Measurements from ENCODE around the gene CCL26. TPM values are rescaled to one million over a fixed set of nuclear protein-coding genes. Genes with fewer than 3 reads are reported as not detected.

CCL26 gene
- total and polyA plus RNA-seq, 2 donors from 2014 or later = 0.88 TPM; not detected in 1

GRCh38 chr7:75738975-75739795 is 32.8 kb downstream of the CCL26 start:
- FAIRE-seq = no peak
- H3K9me3 ChIP-seq (ENCODE audit: control insufficient read depth in 2 of 3, insufficient read depth in 1 of 3, low read length in 3 of 3) = no peaks in the 10 kb centered on the region
- H3K9ac ChIP-seq (ENCODE audit: low read length in 3 of 3) = peak overlapping the region; percentile 2 to 85 (median 51)
- peak overlapping the region; percentile 88 to 96 for H3K27ac ChIP-seq (ENCODE audit: low read depth in 2 of 2, low read length in 2 of 2)
- intact Hi-C loops (cut with DNase I) = no loop called here
- peak; percentile 11 for TF ChIP-seq CTCF (IDR thresholded peaks at IDR 0.05; ENCODE audit: borderline replicate concordance, extremely low read depth, insufficient read depth)
- no peaks in the 10 kb centered on the region for H3K36me3 ChIP-seq (ENCODE audit: control insufficient read depth in 2 of 3, insufficient read depth in 3 of 3, low read length in 3 of 3)
- peak overlapping the region; percentile 68 to 88 (median 77) for H3K4me3 ChIP-seq (ENCODE audit: low read length in 3 of 3)
- H3K27me3 ChIP-seq (ENCODE audit: control insufficient read depth, insufficient read depth, low read length) = no peaks in the 10 kb centered on the region
- peak; percentile 99 to 100 (median 100) for DNase-seq
- peaks cover 0 to 23% (median 13%) of the 10 kb centered on the region in 3 donors for H3K4me1 ChIP-seq (ENCODE audit: control insufficient read depth in 2 of 3, insufficient read depth in 2 of 3, low read depth in 1 of 3, low read length in 3 of 3)

- H3K4me3 ChIP-seq (ENCODE audit: low read length in 3 of 3) = peak within 1 kb of the TSS; percentile 68 to 88 (median 77)
- H3K27me3 ChIP-seq (ENCODE audit: control insufficient read depth, insufficient read depth, low read length) = no peaks in the 10 kb centered on the region
- no peaks in the 10 kb centered on the region for H3K9me3 ChIP-seq (ENCODE audit: control insufficient read depth in 2 of 3, insufficient read depth in 1 of 3, low read length in 3 of 3)
- intact Hi-C loops (cut with DNase I) = no loop called here
- DNase-seq = no peak
- TF ChIP-seq CTCF (IDR thresholded peaks at IDR 0.05; ENCODE audit: borderline replicate concordance, extremely low read depth, insufficient read depth) = no peak
- peaks cover 0 to 23% (median 13%) of the 10 kb centered on the region in 3 donors for H3K4me1 ChIP-seq (ENCODE audit: control insufficient read depth in 2 of 3, insufficient read depth in 2 of 3, low read depth in 1 of 3, low read length in 3 of 3)
- FAIRE-seq = no peak
- peak within 1 kb of the TSS; percentile 43 to 94 (median 85) for H3K9ac ChIP-seq (ENCODE audit: low read length in 3 of 3)
- H3K36me3 ChIP-seq (ENCODE audit: control insufficient read depth in 2 of 3, insufficient read depth in 3 of 3, low read length in 3 of 3) = no peaks in the 10 kb centered on the region
- peak within 1 kb of the TSS; percentile 88 to 96 for H3K27ac ChIP-seq (ENCODE audit: low read depth in 2 of 2, low read length in 2 of 2)
Observed at GRCh38 chr7:75738604-75738974, 33.4 kb downstream of the CCL26 start, which contains the start of gene HIP1. TSS of gene HIP1 (minus strand) at chr7:75738941. CDS start at chr7:75738920, 21 bp downstream.

DNA sequence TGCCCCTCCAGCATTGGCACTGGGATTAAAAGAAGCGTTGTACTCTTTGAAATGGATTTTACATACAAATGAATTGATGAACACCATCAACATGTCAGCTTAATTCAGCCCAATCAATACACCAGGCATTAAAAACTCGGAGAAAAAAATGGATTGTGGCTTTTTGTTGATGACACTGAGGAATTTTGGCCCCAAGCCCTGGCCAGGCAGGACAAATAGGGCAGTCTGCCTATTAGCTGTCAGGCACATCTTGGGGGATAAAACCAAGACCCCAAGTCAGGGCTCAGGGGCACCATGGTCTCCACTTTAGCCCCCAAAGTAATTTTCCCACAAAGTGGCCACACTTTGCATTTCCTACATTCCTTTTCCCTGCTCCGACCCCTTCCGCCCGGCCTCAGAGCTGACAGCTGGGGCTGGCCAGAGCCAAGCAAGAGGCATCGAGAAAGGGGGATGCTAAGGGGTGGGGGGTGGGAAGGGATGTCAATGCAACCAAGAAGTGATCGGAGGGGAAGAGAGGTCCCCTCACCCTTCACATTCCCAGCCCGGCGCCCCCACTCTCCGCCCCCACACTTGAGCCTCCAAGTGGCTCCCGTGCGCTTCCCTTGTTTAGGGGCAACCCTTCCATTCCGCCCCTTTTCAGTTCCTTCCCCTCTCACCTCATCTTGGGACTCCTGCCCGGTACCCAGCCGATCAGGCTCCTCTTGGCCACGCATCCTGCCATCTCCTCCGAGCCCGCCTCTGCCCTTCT is 34.0 kb downstream of the CCL26 start:
- intact Hi-C loops (cut with DNase I) = no loop called here
- Histone ChIP-seq H3K4me1 (ENCODE audit: control insufficient read depth in 2 of 3, insufficient read depth in 2 of 3, low read depth in 1 of 3, low read length in 3 of 3) (peaks cover 0 to 25% (median 13%) of the 10 kb centered on the region in 3 donors), H3K27ac (ENCODE audit: low read depth in 2 of 2, low read length in 2 of 2) (peak overlapping the region; percentile 84 to 88), H3K9me3 (ENCODE audit: control insufficient read depth in 2 of 3, insufficient read depth in 1 of 3, low read length in 3 of 3) (no peaks in the 10 kb centered on the region), H3K4me3 (ENCODE audit: low read length in 3 of 3) (peak overlapping the region; percentile 68 to 88 (median 77)), H3K9ac (ENCODE audit: low read length in 3 of 3) (peak overlapping the region; percentile 43 to 94 (median 85)), H3K27me3 (ENCODE audit: control insufficient read depth, insufficient read depth, low read length) (no peaks in the 10 kb centered on the region), H3K36me3 (ENCODE audit: control insufficient read depth in 2 of 3, insufficient read depth in 3 of 3, low read length in 3 of 3) (no peaks in the 10 kb centered on the region)
- FAIRE-seq (no peak), DNase-seq (peak in 3 of 5 donors; percentile 32 to 57 (median 33))
- no peak for TF ChIP-seq CTCF (IDR thresholded peaks at IDR 0.05; ENCODE audit: borderline replicate concordance, extremely low read depth, insufficient read depth)
